Measurements from ENCODE around the gene OMP.

DNA sequence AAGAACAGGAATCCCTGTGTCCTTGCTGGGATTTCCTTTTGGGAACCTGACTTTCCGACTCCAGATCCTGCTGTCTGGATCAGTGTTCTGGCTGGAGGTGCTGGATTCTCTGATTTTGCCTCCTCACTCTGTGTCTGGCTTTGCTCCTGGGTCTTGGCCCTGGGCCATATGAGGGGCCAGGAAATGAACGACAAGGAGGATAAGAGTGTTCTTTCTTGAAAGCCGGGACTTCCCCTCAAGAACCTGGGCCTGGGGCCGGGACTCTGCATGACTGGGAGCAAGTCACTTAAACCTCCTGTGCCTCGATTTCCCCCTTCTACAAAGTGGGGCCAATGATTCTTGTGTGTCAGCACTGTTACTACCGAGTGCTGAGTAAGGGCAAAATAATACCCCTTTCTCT is 22.6 kb downstream of the OMP start:
- TF ChIP-seq, protein P1, sequence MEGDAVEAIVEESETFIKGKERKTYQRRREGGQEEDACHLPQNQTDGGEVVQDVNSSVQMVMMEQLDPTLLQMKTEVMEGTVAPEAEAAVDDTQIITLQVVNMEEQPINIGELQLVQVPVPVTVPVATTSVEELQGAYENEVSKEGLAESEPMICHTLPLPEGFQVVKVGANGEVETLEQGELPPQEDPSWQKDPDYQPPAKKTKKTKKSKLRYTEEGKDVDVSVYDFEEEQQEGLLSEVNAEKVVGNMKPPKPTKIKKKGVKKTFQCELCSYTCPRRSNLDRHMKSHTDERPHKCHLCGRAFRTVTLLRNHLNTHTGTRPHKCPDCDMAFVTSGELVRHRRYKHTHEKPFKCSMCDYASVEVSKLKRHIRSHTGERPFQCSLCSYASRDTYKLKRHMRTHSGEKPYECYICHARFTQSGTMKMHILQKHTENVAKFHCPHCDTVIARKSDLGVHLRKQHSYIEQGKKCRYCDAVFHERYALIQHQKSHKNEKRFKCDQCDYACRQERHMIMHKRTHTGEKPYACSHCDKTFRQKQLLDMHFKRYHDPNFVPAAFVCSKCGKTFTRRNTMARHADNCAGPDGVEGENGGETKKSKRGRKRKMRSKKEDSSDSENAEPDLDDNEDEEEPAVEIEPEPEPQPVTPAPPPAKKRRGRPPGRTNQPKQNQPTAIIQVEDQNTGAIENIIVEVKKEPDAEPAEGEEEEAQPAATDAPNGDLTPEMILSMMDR (conservative IDR thresholded peaks at IDR 0.05; ENCODE audit: low read length), result no peak
- no peak for TF ChIP-seq EZH2phosphoT487 (IDR thresholded peaks at IDR 0.05; ENCODE audit: borderline replicate concordance)
